Measurements from ENCODE around the gene PDPK1. TPM values are rescaled to one million over a fixed set of nuclear protein-coding genes. Genes with fewer than 3 reads are reported as not detected.
A peak's percentile ranks its signal among the peaks of the same experiment; 100 is the strongest.
"Not testable (repeated sequence)": the region's sequence is repeated elsewhere in the genome, so short reads cannot be mapped to it uniquely, and the experiment has no call there.

Gene PDPK1
- total and polyA plus RNA-seq, 2 experiments from 2014 or later: 19.3 to 25.8 TPM

DNA sequence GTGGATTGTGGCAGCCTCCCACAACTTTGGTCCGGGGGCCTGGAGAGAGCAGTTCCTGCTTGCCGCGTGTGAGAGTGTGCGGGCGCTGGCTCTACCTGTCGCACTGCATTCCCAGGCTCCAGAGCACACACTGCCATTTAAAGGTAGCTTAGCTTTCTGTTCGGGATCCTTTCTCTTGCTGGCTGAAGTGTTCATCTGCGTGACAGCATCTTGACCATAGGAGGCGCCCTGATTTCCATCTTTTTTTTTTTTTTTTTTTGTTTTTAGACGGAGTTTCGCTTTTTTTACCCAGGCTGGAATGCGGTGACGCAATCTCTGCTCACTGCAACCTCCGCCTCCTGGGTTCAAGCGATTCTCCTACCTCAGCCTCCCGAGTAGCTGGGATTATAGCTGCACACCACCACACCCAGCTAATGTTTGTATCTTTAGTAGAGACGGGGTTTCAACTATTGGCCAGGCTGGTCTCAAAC lies 13.6 kb downstream of the PDPK1 start:
- not testable (repeated sequence) for H3F3A ChIP-seq (replicated peaks; ENCODE audit: low read depth); H3K9me3 Mint-ChIP-seq; H2AFZ ChIP-seq; H3K4me1 ChIP-seq (ENCODE audit: insufficient read depth); H3K27me3 Mint-ChIP-seq (ENCODE audit: insufficient read depth, low read depth, poor library complexity); H3K36me3 ChIP-seq (ENCODE audit: insufficient read depth); H4K20me1 ChIP-seq (replicated peaks; ENCODE audit: insufficient read depth); H3K4me2 ChIP-seq; H3K36me3 Mint-ChIP-seq (ENCODE audit: low read depth); H3K9me2 ChIP-seq (ENCODE audit: insufficient read depth); H3K4me1 Mint-ChIP-seq; H3K27me3 ChIP-seq (ENCODE audit: insufficient read depth); H3K79me2 ChIP-seq (replicated peaks; ENCODE audit: insufficient read depth); H3K4me3 ChIP-seq
- H3K4me3 Mint-ChIP-seq: 0 out of 3 replicates have a peak overlapping the region, but pooled peaks have one; percentile 19
- peak overlapping the region; percentile 75; the same call in 1 of the 2 replicates for H3K27ac Mint-ChIP-seq
- peak overlapping the region; percentile 85 for H3K27ac ChIP-seq (ENCODE audit: low read depth)
- ATAC-seq: peak; percentile 79
- DNase-seq (ENCODE audit: low spot score): peak; percentile 76
- TF ChIP-seq CREB1 (CRISPR knock-in tag; IDR thresholded peaks at IDR 0.05; ENCODE audit: low read depth) (peak; percentile 42; the same call in 1 of the 2 replicates), CTCF (conservative IDR thresholded peaks at IDR 0.05; ENCODE audit: low read depth in 2 of 2) (peak; percentile 32 to 45)

- not testable (repeated sequence) for H3K4me2 ChIP-seq; H3K36me3 Mint-ChIP-seq (ENCODE audit: low read depth); H2AFZ ChIP-seq; H3K36me3 ChIP-seq (ENCODE audit: insufficient read depth); H3K9me2 ChIP-seq (ENCODE audit: insufficient read depth); H3K79me2 ChIP-seq (replicated peaks; ENCODE audit: insufficient read depth); H3K27me3 ChIP-seq (ENCODE audit: insufficient read depth); H3K9me3 Mint-ChIP-seq; H4K20me1 ChIP-seq (replicated peaks; ENCODE audit: insufficient read depth); DNase-seq (ENCODE audit: low spot score); H3K27ac Mint-ChIP-seq; H3K27me3 Mint-ChIP-seq (ENCODE audit: insufficient read depth, low read depth, poor library complexity); H3K4me1 Mint-ChIP-seq; H3K4me3 Mint-ChIP-seq; H3K27ac ChIP-seq (ENCODE audit: low read depth); H3F3A ChIP-seq (replicated peaks; ENCODE audit: low read depth); ATAC-seq; H3K4me3 ChIP-seq; H3K4me1 ChIP-seq (ENCODE audit: insufficient read depth)
These were observed 17.0 kb downstream of the PDPK1 start for GRCh38 chr16:2554709-2555425.

DNA sequence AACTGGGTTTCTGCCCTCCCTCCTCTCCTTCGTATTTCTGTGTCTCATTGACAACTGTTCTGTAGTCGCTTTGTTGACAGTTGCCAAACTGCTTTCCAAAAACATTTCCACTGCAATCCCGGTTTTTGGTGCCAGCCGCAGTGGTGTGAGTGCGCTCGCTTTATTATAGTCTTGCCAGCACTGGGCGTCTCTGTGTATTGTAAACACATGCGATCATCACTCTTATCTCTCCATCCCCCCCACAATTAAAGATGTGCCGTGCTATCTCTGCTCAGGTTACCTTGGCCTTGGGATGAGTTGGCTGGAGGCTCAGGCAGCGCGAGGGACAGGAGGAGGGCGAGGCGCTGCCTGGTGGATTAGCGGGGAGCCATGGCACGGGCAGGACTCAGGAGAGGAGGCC lies 19.3 kb downstream of the PDPK1 start:
- not testable (repeated sequence) for H3K4me3 ChIP-seq; H3K27ac ChIP-seq (ENCODE audit: low read depth); H3K79me2 ChIP-seq (replicated peaks; ENCODE audit: insufficient read depth); H3K27me3 ChIP-seq (ENCODE audit: insufficient read depth); H3K4me3 Mint-ChIP-seq; H3K9me2 ChIP-seq (ENCODE audit: insufficient read depth); H4K20me1 ChIP-seq (replicated peaks; ENCODE audit: insufficient read depth); H3F3A ChIP-seq (replicated peaks; ENCODE audit: low read depth); H3K27ac Mint-ChIP-seq; H3K36me3 Mint-ChIP-seq (ENCODE audit: low read depth); H2AFZ ChIP-seq; H3K9me3 Mint-ChIP-seq; ATAC-seq; H3K4me1 ChIP-seq (ENCODE audit: insufficient read depth); H3K4me2 ChIP-seq; H3K36me3 ChIP-seq (ENCODE audit: insufficient read depth); DNase-seq (ENCODE audit: low spot score); H3K4me1 Mint-ChIP-seq; H3K27me3 Mint-ChIP-seq (ENCODE audit: insufficient read depth, low read depth, poor library complexity)

DNA sequence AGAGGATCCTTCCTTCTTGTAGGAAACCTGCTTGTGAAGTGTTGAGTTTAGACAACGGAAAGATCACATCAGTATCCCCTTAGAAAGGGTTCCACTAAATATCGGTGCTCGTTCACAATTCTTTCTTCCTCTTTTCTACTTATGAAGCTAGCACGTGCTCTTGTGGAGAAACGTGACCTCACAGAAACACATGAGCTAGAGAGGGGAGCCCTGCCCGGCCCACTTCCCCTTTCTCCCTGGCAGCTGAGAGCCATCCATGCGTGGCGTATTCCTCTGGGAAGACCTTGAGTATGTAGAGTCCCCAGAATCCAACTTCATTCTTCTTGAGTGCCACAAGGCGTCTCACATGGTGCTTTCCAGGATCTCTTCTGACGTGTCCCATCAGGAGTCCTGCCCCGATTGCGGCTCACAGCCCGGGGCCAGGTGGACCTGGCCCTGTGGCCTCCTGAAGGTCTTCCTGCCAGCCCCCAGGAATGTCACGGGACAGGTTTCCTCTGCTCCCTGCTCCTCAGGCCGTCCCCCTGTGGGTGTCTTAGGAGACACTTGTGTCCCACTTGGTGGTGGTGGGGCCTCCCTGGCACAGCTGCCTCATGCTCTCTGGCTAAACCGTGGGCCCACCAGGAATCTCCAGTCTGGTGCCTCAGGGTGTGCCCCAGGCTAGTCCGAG lies 22.4 kb downstream of the PDPK1 start:
- H3K4me1 Mint-ChIP-seq; H3K4me1 ChIP-seq (ENCODE audit: insufficient read depth); H3K79me2 ChIP-seq (replicated peaks; ENCODE audit: insufficient read depth); H3K27me3 ChIP-seq (ENCODE audit: insufficient read depth); H3K4me3 Mint-ChIP-seq; H3K27ac ChIP-seq (ENCODE audit: low read depth); H3K36me3 ChIP-seq (ENCODE audit: insufficient read depth); H3K27me3 Mint-ChIP-seq (ENCODE audit: insufficient read depth, low read depth, poor library complexity); H3K27ac Mint-ChIP-seq; H3F3A ChIP-seq (replicated peaks; ENCODE audit: low read depth); H3K9me2 ChIP-seq (ENCODE audit: insufficient read depth); H4K20me1 ChIP-seq (replicated peaks; ENCODE audit: insufficient read depth); H3K9me3 Mint-ChIP-seq; H3K4me2 ChIP-seq; DNase-seq (ENCODE audit: low spot score); H3K36me3 Mint-ChIP-seq (ENCODE audit: low read depth); H3K4me3 ChIP-seq; H2AFZ ChIP-seq: not testable (repeated sequence)
- peak; percentile 66 for ATAC-seq

Measured in GM23338 (cell line).